Daoy (cell line): ENCODE results near the gene PFKM. TPM values are rescaled to one million over a fixed set of nuclear protein-coding genes. Genes with fewer than 3 reads are reported as not detected.
A peak's percentile ranks its signal among the peaks of the same experiment; 100 is the strongest.

Source experiments
- DNase-seq: peaks from one replicate; pipeline ENCODE4 v3.0.0-alpha.2; 2015; ENCODE audit warnings: low read depth
- total RNA-seq: library from RNA; depleted of rRNA; stranded (reverse); fragments of >200 nt; shearing (Covaris generic); gene quantifications from 2 replicates; pipeline ENCODE4 v1.2.3, GENCODE V29; 2014; rRNA removed

The PFKM gene
- total RNA-seq, 1 experiment from 2014 or later = 47.9 TPM

DNA sequence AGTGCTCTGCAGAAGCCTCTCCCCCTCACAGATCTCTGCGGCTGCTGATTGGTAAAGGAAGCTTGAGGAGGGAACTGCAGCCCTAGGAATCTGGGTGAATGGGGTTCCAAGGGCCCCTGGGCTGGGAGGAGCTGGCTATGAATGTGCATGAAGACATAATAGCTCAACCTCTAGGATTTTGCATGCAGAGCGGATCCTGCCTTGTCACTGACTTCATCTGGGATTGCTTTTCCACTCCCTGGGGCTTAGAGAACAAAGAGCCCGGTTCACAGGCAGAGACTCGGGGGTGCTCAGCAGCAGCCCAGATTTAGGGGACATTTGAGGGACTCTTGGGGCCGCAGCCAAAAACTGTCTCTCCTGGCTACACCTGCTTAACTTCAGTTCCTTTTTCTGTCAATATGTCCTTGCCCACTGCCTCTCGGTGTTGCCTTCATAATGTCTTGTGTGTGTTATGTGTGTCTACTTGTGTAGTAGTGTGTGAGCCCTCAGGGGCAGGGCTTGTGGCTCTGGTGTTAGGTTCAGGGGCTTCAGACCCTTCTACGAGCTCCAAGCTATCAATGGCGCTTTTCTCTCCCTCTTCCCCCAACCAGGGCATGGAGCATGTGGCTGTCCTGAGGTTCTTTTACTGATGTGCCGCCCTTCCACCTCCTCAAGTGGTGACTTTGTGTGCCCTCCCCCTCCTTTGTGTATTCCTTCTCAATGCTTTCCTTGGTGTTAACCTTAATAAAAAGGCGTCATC lies 66.2 kb downstream of the PFKM start:
- peak; percentile 30 for DNase-seq

DNA sequence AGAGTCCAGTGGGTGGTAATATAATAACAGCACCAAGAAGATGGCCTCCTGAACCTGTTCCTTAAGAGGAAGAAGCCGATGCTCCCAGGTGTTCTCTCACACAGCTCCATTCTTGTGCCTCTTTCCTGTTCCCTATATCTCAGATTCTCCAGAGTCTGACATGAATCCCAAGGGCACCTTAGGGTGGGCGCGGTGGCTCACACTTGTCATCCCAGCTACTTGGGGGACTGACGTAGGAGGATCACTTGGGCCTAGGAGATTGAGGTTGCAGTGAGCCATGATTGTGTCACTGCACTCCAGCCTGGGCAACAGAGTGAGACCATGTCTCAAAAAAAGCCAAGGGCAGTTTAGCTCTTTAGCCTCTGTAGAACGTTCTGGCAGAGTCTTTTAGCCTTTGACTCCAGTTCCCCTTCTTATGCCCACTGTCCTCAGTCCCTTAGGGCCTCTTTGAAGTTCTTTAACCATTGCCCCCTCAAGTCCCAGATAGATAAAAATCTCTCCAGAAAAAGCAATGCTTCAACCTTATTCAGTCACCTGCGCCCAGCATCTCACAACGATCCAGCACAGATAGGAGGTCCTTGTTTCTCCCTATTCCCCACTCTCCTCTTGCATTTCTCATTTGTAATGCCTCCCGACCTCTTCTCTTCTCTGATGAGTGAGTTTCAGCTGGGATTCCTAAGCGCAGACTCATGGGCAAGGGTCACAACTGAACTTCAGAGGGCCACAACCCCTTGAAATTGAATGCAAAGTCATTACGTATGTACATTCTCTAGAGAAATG lies 68.9 kb downstream of the PFKM start:
- no peak for DNase-seq

DNA sequence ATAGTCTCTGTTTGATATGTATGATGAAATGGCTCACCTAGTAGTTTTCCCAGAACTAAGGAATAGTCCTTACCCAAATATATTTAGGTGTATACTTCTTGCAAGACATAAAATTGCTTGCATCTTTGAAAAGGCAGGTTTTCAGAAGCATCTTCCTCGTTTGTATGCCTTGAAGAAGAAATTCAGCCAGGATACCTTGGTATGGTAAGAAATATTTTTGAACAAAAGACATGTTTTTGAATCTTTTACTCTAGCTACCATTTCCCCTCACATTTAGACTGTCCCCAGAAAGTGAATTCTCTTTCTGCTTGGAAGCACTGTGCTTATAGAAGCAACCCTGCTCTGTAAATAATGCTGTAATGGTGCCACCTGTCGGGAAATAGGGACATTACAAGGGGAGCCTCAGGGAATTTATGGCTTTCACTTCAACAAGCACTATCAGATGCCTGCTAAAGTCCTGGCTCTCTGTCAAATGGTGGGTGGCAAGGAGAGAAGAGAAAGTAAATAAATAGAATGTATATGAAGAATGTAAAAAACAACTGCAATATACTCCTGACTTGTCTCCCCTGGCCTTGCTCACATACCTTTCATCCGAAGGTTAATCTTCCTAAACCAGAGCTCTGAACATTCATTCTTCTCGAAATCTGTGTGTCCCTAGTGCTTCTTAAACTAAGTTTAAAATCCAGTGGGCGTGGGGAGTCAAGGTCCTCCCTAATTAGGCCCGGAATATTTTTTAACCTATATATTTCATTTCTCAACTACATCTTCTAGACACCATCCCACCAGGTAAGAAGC lies 70.4 kb downstream of the PFKM start:
- peak; percentile 65 for DNase-seq

DNA sequence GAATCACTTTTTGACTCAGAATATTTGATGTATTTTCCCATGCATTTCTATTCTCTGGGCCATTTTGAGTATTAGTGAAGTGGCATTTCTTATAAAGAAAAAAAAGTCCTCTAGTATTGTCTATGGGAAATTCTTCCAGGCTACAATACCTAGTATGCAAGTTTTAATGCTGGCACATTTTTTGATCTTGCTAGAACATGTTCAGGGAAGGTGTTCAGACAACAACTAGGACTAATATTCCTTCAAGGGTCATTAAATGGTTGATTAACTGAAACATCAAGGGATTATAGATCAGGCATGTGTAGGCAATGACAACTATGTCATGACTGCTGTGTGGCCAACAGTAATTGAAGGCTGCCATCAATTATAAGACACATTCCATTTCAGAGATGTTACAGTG lies 71.9 kb downstream of the PFKM start:
- no peak for DNase-seq

DNA sequence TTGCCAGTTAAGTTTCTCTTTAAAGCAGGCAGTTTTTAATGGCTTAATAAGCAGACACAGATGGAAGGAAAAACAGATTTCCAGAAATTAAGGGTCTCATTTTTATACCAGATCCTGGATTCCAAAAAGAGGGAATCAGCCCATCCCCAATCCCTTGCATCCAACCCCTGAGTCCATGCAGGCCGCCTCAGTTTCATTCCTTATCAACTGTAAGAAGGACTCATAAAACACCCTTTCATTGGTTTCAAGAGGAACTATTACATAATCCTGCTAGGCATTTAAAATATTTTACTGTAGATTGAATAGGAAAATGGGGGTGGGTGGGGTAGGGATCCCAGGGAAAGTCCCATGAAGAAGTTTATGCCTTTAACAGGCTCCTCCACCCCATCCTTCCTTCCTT lies 73.7 kb downstream of the PFKM start:
- no peak for DNase-seq

DNA sequence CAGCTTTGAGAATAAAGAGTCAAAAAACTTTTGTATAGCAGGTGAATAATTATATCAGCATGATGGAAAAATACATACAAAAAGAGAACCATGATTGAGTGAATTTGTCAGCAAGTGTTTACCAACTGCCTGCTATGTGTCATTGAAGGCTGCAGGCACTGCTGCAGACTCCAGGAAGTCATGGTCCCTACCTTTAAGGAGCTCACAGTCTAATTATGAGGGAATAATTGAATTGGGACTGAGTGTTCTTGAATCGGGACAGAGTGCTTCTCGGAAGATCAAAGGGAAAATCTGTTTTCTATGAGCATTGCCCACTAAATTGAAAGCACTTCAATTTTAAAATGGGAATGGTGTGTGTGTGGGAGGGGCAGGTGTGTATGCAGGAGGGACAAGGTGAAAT lies 74.5 kb downstream of the PFKM start:
- DNase-seq = no peak

DNA sequence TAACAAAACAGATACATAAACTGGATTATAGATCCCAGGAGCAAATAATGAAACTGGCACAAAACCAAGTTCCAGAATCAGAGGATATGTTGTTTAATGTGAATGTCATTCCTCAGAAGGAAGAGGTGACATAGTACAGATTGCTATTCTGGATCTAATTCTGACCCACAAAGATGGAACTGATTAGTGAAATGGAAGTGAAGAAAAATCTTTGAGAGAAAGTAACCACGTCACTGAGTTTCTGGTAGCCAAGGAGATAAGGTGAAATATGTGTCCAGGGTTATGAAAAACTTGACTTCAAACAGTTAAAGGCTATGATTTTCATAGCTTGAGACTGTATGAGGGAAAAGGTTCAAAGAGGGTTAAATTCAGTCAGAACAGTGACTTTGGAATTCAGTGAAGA lies 75.6 kb downstream of the PFKM start:
- DNase-seq = no peak

Other genes with a start within 250 kb of the PFKM start
- 10.1 and 12.1 TPM in 2 replicates for gene VDR, start 214.4 kb upstream of the PFKM start, total RNA-seq
- gene TMEM106C, start 155.8 kb upstream of the PFKM start, total RNA-seq = 162 and 181 TPM in 2 replicates
- gene COL2A1, start 114.9 kb upstream of the PFKM start, total RNA-seq = 0.30 and 1.1 TPM in 2 replicates
- 21.5 and 30.1 TPM in 2 replicates for gene SENP1, start 13.3 kb upstream of the PFKM start, total RNA-seq
- gene ASB8, start 38.2 kb downstream of the PFKM start, total RNA-seq = 21.2 and 26.6 TPM in 2 replicates
- gene CCDC184, start 64.3 kb downstream of the PFKM start, total RNA-seq = 0.40 and 0.51 TPM in 2 replicates
- gene OR10AD1, start 83.9 kb downstream of the PFKM start, total RNA-seq = not detected in 2 replicates
- gene ZNF641, start 231.6 kb downstream of the PFKM start, total RNA-seq = 11.1 and 12.2 TPM in 2 replicates